Lower lobe of right lung (tissue), 2 donors: Measurements from ENCODE around the gene PRR20G. TPM values are rescaled to one million over a fixed set of nuclear protein-coding genes. Genes with fewer than 3 reads are reported as not detected.

Experiments used
- ATAC-seq, 2 donors: fragments of 200-7000 bp; cut with Tn5 transposase; one replicate each; pipeline ENCODE4 v1.9.1; 2020 to 2022; ENCODE audit warnings: mild to moderate bottlenecking in 2 of 2, moderate library complexity in 2 of 2
- DNase-seq: peaks from one replicate; pipeline ENCODE4 v3.0.0-alpha.2; 2020
- H3K27ac ChIP-seq: fragments of 200-600 bp; one replicate; pipeline ENCODE4 v1.8.0; 2022
- H3K27me3 ChIP-seq: fragments of 200-600 bp; one replicate; pipeline ENCODE4 v1.8.0; 2022; ENCODE audit warnings: low read depth
- H3K36me3 ChIP-seq: fragments of 200-600 bp; one replicate; pipeline ENCODE4 v1.8.0; 2022; ENCODE audit warnings: mild to moderate bottlenecking
- H3K4me1 ChIP-seq: fragments of 200-600 bp; one replicate; pipeline ENCODE4 v1.8.0; 2022
- H3K4me3 ChIP-seq: fragments of 200-600 bp; one replicate; pipeline ENCODE4 v1.8.0; 2022; ENCODE audit warnings: mild to moderate bottlenecking
- H3K9me3 ChIP-seq: fragments of 200-600 bp; one replicate; pipeline ENCODE4 v1.8.0; 2022
- CTCF ChIP-seq: fragments of 200-600 bp; IDR thresholded peaks from one replicate; pipeline ENCODE4 v1.8.0; 2022; ENCODE audit warnings: antibody characterized with exemption, mild to moderate bottlenecking
- intact Hi-C: fragments of 100-400 bp; cut with DNase I; formaldehyde crosslinking; loops from one replicate; pipeline ENCODE4 v1.11.0; 2022
- total RNA-seq: library from RNA; stranded (reverse); fragmentation: NEBNext Ultra II Directional; extraction: Animal tissue kit (Norgen Biotek cat#: 25700); gene quantifications from one replicate; pipeline ENCODE4 v1.2.1, GENCODE V29; 2021
- donor health status: DM: no; HTN: yes; CAD: no; lungs with severe emphysema.

The PRR20G gene
- total RNA-seq, 1 donor from 2014 or later, result not detected

GRCh38 chr3:127307916-127308315 lies 20.1 kb upstream of the PRR20G start:
- Histone ChIP-seq H3K27ac (no peak overlapping the region), H3K4me1 (peaks cover 5% of the 10 kb centered on the region), H3K9me3 (no peaks in the 10 kb centered on the region), H3K36me3 (no peaks in the 10 kb centered on the region), H3K27me3 (no peaks in the 10 kb centered on the region), H3K4me3 (no peak overlapping the region)
- ATAC-seq, result no peak
- DNase-seq, result no peak
- TF ChIP-seq CTCF, result no peak
- intact Hi-C loops, result no loop called here

GRCh38 chr3:127307112-127307835 lies 19.4 kb upstream of the PRR20G start:
- intact Hi-C loops, result no loop called here
- Histone ChIP-seq H3K4me3 (no peak overlapping the region), H3K27ac (no peak overlapping the region), H3K36me3 (no peaks in the 10 kb centered on the region), H3K9me3 (no peaks in the 10 kb centered on the region), H3K27me3 (no peaks in the 10 kb centered on the region), H3K4me1 (peaks cover 5% of the 10 kb centered on the region)
- ATAC-seq, result no peak
- no peak for TF ChIP-seq CTCF
- no peak for DNase-seq

- no peak for TF ChIP-seq CTCF
- no peaks in the 10 kb centered on the region for H3K36me3 ChIP-seq
- no peak for DNase-seq
- no peak overlapping the region for H3K4me3 ChIP-seq
- H3K9me3 ChIP-seq, result no peaks in the 10 kb centered on the region
- ATAC-seq, result no peak
- no peaks in the 10 kb centered on the region for H3K27me3 ChIP-seq
- intact Hi-C loops, result no loop called here
- peaks cover 5% of the 10 kb centered on the region for H3K4me1 ChIP-seq
- H3K27ac ChIP-seq, result no peak overlapping the region
These were observed 18.7 kb upstream of the PRR20G start for GRCh38 chr3:127306361-127307111.

GRCh38 chr3:127305499-127306060 lies 17.7 kb upstream of the PRR20G start:
- no peak for ATAC-seq

More at GRCh38 chr3:127305499-127306060, 17.7 kb upstream of the PRR20G start:
- H3K27me3 ChIP-seq, result no peaks in the 10 kb centered on the region
- no peak for DNase-seq
- no peak for TF ChIP-seq CTCF
- peaks cover 5% of the 10 kb centered on the region for H3K4me1 ChIP-seq
- no peak overlapping the region for H3K4me3 ChIP-seq
- H3K9me3 ChIP-seq, result no peaks in the 10 kb centered on the region
- H3K36me3 ChIP-seq, result no peaks in the 10 kb centered on the region
- intact Hi-C loops, result no loop called here
- no peak overlapping the region for H3K27ac ChIP-seq
